HUES64 (cell line): ENCODE results near the gene TRPM8.

Experiments
- H3K27ac ChIP-seq: 2 replicates; pipeline ENCODE4 v1.7.0; 2013; ENCODE audit warnings: low read depth, low read length, inconsistent platforms
- H3K27me3 ChIP-seq: 2 replicates; pipeline ENCODE4 v1.6.1; 2013; ENCODE audit warnings: mild to moderate bottlenecking, low read length; ENCODE audit not compliant: insufficient read depth
- H3K36me3 ChIP-seq: 2 replicates; pipeline ENCODE4 v1.6.1; 2013; ENCODE audit warnings: mild to moderate bottlenecking, low read length; ENCODE audit not compliant: insufficient read depth
- H3K4me1 ChIP-seq: 2 replicates; pipeline ENCODE4 v1.6.1; 2013; ENCODE audit warnings: mild to moderate bottlenecking, low read length, moderate library complexity; ENCODE audit not compliant: insufficient read depth
- H3K4me3 ChIP-seq: 2 replicates; pipeline ENCODE4 v1.5.1; 2013; ENCODE audit warnings: mild to moderate bottlenecking, low read length, moderate library complexity
- H3K9ac ChIP-seq: 2 replicates; pipeline ENCODE4 v1.6.1; 2013; ENCODE audit warnings: mild to moderate bottlenecking, low read depth, low read length
- H3K9me3 ChIP-seq: 2 replicates; pipeline ENCODE4 v1.6.1; 2013; ENCODE audit warnings: low read depth, low read length; ENCODE audit not compliant: insufficient read depth
- WGBS: fragments of 150-250, 120-280 bp; methylation state at CpG from one replicate; pipeline ENCODE4 v1.1.7; 2013; ENCODE audit warnings: missing lambda C conversion rate; 5-methylcytosine and 5-hydroxymethylcytosine counted together

The TRPM8 gene

DNA sequence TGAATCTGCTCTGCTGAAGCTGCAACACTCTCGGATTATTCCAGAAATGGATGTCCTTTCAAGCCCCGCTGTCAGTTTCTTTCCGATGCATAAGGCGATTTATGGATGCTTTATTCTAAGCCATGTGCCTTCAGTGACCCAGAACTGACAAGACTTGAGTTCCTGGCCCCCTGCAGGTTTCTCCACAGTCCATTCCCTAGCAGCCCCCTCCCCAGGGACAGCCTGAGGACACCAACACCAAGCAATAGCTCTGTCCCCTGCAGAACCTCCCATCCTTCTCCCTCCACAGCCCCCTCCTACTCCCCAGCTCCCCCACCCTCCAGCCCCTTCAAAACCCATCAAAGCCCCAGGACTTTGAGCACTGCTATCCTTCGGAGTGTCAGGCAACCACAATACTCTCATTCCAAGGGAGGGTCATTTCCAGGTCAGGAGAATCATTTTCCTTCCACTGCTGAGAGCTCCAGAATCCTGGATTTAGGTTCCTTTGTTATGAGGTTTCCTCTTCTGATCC is 108.8 kb downstream of the TRPM8 start:
- Histone ChIP-seq H3K27ac (no peak overlapping the region), H3K9me3 (peaks cover 11% of the 10 kb centered on the region; the same call in 1 of the 2 replicates), H3K4me1 (no peaks in the 10 kb centered on the region), H3K4me3 (no peak overlapping the region), H3K9ac (no peak overlapping the region), H3K36me3 (no peaks in the 10 kb centered on the region), H3K27me3 (no peaks in the 10 kb centered on the region)
- WGBS: 85% methylated on average over 5 of the region's 5 CpGs

DNA sequence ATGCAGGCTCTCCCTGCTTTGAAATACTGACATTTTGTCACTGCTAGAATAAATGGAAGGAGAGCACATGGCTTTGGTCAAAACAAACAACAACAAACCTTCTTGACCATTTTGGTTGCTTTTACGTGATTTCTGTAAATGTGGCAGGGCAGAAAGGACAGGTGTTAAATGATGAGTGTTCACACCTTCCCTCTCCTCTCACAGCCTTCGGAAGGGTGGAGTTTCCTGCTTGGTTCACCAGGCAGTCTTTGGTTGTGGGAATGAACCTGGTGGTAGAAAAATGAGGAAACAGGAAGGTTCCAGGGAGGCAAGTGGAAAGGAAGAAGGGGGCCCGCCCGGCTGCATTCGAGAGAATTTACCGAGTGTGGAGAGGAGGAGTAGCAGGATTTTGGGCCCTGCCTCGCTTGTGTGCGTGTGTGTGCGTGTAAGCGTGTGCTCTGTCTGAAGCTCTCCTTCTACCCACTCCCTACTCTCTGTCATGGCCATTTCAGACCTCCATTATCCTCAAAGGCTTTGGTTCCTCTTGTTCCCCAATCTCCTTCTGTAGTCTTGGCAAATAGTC is 109.6 kb downstream of the TRPM8 start:
- 95% methylated on average over 9 of the region's 10 CpGs for WGBS
- no peak overlapping the region for H3K9ac ChIP-seq
- H3K36me3 ChIP-seq: no peaks in the 10 kb centered on the region
- no peaks in the 10 kb centered on the region for H3K4me1 ChIP-seq
- no peaks in the 10 kb centered on the region for H3K27me3 ChIP-seq
- no peak overlapping the region for H3K27ac ChIP-seq
- H3K9me3 ChIP-seq: peaks cover 11% of the 10 kb centered on the region; the same call in 1 of the 2 replicates
- H3K4me3 ChIP-seq: no peak overlapping the region

DNA sequence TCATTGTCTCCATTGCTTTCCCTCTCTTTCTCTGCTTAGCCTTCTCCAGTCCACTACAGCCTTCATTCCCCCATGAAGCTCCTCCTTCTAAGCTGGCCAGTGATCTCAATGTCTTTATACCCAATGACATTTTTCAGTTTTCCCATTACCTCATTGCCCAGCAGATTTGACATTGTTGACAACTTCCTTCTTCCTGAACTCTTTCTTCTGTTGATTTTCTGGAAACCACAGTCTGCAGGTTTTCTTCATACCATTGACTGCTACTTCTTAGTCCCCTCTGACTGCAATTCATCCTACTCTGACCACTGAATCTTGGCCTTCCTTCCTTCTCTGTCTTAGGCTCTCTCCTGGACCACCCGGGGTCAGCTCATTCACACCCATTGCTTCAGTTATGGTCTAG is 110.5 kb downstream of the TRPM8 start:
- H3K36me3 ChIP-seq: no peaks in the 10 kb centered on the region
- H3K9ac ChIP-seq: no peak overlapping the region
- H3K9me3 ChIP-seq: peaks cover 11% of the 10 kb centered on the region; the same call in 1 of the 2 replicates
- H3K27me3 ChIP-seq: no peaks in the 10 kb centered on the region
- no peak overlapping the region for H3K27ac ChIP-seq
- no peaks in the 10 kb centered on the region for H3K4me1 ChIP-seq
- H3K4me3 ChIP-seq: no peak overlapping the region
- WGBS: 96% methylated on average over 1 of the region's 1 CpG

DNA sequence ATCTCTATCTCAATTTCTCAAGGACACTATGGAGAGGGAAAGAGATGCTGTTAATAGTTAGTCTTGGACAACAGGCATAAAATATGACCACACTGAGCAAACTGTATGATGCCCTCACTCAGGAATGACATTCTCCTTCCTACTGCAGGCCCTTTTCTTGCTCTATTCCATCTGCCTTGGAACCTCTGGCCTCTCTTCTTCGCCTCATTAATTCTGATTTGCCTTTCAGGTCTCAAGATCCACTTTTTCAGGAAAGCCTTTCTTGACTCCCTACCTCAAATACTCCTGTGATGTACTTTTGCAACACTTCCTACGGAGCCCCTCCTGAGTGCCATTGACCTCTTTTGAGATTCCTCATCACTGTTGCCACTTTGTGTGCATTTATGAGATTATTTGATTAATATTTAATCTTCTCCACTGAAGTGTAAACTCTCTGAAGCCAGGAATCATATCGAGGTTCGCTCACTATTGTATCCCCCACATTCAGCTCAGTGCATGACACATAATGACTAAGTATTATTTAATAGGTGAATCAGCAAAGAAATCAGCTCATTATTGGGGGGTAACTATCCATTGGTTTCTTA is 112.1 kb downstream of the TRPM8 start:
- Histone ChIP-seq H3K4me3 (no peak overlapping the region), H3K4me1 (no peaks in the 10 kb centered on the region), H3K36me3 (no peaks in the 10 kb centered on the region), H3K27ac (no peak overlapping the region), H3K27me3 (no peaks in the 10 kb centered on the region), H3K9ac (no peak overlapping the region), H3K9me3 (peaks cover 4% of the 10 kb centered on the region; the same call in 1 of the 2 replicates)
- WGBS: 90% methylated on average over 2 of the region's 4 CpGs

DNA sequence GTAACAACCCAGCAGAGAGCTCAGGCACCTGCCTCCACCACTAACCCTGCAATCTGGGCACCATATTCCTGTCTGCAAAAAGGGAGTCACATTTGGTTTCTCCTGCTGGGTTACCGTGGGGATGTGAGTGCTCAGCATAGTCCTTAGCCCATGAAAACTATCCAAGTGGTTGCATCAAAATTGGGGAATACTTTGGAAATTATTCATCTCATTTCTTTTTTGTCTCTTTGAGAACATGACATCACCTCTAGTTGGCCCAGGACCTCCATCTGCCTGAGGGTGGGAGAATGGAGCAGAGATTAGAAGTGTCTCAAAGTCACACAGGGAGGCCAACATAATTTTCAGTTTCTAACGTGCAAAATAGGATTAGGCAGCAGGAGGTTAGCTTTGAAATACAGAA is 114.0 kb downstream of the TRPM8 start:
- Histone ChIP-seq H3K4me3 (no peak overlapping the region), H3K9me3 (no peaks in the 10 kb centered on the region), H3K27me3 (no peaks in the 10 kb centered on the region), H3K36me3 (no peaks in the 10 kb centered on the region), H3K27ac (no peak overlapping the region), H3K9ac (no peak overlapping the region), H3K4me1 (no peaks in the 10 kb centered on the region)
- 61% methylated on average over 2 of the region's 2 CpGs for whole genome bisulfite sequencing

DNA sequence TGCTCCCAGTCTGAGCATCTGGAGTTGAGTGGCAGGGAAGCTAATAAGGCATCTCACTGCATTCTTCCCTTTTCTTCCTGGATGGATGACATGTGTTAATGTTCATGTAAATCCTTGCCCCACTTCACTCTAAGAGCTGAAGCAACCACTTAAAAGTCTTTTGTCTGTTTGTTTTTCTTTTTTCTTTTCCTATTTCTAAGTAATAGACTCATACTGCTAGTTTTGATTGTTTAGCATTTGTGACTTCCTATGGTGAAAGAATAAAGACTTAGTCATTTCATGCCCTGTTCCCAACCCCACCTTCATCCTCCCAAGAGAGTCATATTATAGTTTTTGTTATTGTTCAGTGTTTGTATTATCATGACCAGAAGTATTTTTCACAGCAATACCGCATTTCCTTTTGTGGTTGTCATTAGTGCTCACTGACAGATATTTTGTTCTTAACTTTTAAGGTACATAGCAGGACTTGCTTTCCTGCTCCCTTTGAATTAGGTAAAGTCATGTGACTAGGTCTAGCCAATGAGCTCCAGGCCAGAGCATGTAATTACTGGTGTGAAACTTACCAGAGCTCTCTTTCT is 115.2 kb downstream of the TRPM8 start:
- Histone ChIP-seq H3K9ac (no peak overlapping the region), H3K27me3 (no peaks in the 10 kb centered on the region), H3K27ac (no peak overlapping the region), H3K4me3 (no peak overlapping the region), H3K36me3 (no peaks in the 10 kb centered on the region), H3K9me3 (peaks cover 5% of the 10 kb centered on the region; the same call in 1 of the 2 replicates), H3K4me1 (no peaks in the 10 kb centered on the region)
- WGBS: 80% methylated on average over 1 of the region's 1 CpG

DNA sequence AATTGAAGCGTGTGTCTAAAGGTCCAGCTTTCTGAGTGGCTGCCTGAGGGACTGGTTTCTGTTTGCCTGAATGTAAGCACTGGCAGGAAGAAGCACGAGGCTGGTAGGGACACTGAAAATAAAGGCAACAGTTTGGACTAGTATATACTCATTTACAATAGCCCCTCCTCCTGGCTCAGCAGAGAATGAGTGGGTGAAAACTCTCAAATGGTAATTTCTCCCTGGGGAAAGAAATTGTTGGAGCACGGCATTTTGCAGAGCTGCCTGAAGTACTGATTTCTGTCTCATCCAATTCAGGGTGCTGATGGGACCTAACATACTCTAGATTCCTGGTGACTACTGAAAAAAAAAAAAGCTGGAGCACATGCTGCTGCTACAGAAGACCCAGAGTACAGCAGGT is 116.0 kb downstream of the TRPM8 start:
- Histone ChIP-seq H3K36me3 (no peaks in the 10 kb centered on the region), H3K27ac (no peak overlapping the region), H3K9ac (no peak overlapping the region), H3K4me1 (no peaks in the 10 kb centered on the region), H3K9me3 (peaks cover 5% of the 10 kb centered on the region; the same call in 1 of the 2 replicates), H3K27me3 (no peaks in the 10 kb centered on the region), H3K4me3 (no peak overlapping the region)
- 81% methylated on average over 3 of the region's 3 CpGs for WGBS

DNA sequence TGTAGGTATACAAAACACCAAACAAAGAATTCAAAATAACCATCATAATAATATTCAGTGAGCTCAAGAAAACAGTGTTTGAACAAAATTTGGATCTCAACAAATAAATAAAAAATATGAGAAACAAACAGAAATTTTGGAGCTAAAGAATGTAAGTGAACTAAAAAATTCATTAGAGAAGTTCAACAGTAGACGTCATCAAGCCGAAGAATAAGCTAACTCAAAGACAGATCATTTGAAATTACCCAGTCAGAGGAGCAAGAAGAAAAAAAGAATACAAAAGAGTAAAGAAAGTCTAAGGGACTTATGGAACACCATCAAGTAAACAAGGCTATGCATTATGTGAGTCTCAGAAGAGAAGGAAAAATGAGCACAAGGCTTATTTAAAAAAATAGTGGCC is 116.7 kb downstream of the TRPM8 start:
- H3K27ac ChIP-seq: no peak overlapping the region

DNA sequence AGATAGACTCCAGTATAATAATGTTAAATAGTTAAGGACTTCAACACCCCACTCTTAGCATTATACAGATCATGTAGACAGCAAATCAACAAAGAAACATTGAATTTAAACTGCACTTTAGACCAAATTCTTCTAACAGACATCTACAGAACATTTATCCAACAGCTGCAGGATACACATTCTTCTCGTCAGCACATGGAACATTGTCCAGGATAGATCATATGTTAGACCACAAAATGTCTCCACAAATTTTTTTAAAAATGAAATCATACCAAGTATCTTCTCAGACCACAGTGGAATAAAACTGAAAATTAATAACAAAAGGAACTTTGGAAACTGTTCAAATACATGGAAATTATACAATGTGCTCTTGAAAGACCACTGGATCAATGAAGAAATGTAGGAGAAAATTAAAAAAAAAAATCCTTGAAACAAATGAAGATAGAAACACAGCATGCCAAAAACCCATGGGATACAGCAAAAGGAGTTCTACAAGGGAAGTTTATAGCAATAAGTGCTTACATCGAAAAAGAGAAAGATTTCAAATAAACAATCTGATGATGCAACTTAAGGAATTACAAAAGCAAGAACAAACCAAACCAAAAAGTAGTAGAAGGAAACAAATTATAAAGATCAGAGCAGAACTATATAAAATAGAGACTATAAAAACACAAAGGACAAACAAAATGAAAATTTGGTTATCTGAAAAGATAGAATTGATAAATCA is 121.1 kb downstream of the TRPM8 start:
- no peaks in the 10 kb centered on the region for H3K36me3 ChIP-seq
- no peak overlapping the region for H3K27ac ChIP-seq
- WGBS: 93% methylated on average over 1 of the region's 2 CpGs
- H3K4me3 ChIP-seq: no peak overlapping the region
- H3K9ac ChIP-seq: no peak overlapping the region
- peaks cover 5% of the 10 kb centered on the region; the same call in 1 of the 2 replicates for H3K9me3 ChIP-seq
- H3K27me3 ChIP-seq: peaks cover 3% of the 10 kb centered on the region; the same call in 1 of the 2 replicates
- H3K4me1 ChIP-seq: no peaks in the 10 kb centered on the region

More for the DNA sequence above, 116.7 kb downstream of the TRPM8 start:
- Histone ChIP-seq H3K9ac (no peak overlapping the region), H3K9me3 (peaks cover 5% of the 10 kb centered on the region; the same call in 1 of the 2 replicates), H3K4me1 (no peaks in the 10 kb centered on the region), H3K36me3 (no peaks in the 10 kb centered on the region), H3K4me3 (no peak overlapping the region), H3K27me3 (no peaks in the 10 kb centered on the region)
- WGBS: 100% methylated on average over 2 of the region's 2 CpGs

DNA sequence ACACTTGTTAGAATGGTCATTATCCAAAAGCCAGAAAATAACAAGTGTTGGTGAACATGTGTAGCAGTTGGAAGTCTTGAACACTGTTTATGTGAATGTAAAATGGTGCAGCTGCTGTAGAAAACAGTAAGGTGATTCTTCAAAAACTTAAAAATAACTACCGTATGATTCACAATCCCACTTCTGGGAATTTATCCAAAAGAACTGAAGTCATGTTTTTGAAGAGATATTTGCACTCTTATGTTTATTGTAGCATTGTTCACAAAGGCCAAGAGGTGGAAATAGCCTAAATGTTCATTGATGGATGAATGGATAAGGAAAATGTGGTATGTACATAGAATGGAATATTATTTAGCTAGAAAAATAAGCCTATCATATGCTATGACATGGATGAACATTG is 127.0 kb downstream of the TRPM8 start:
- no peak overlapping the region for H3K4me3 ChIP-seq
- H3K27ac ChIP-seq: no peak overlapping the region
- no peak overlapping the region for H3K9ac ChIP-seq
- WGBS: no CpG with 5 or more reads among the region's 1 CpG
- no peaks in the 10 kb centered on the region for H3K36me3 ChIP-seq
- no peaks in the 10 kb centered on the region for H3K9me3 ChIP-seq
- no peaks in the 10 kb centered on the region for H3K4me1 ChIP-seq
- peaks cover 3% of the 10 kb centered on the region; the same call in 1 of the 2 replicates for H3K27me3 ChIP-seq

DNA sequence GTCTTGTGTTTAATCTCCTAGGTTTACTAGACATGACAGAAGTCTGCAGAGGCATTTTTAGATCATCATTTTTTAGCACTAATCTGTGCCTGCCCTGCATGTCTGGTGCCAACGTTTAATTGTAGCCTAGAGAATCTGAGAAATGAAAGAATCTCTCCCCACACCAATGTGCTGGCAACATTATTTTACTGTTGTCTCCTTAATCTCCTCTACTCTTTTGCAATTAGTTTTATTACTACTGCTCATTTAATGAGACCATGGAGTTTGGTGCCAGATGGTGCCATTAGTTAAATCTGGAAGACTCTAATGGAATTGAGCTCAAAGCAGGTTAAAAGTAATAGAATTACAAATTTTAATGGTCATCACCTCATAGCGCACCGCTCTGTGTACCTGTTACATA is 129.3 kb downstream of the TRPM8 start:
- no peaks in the 10 kb centered on the region for H3K27me3 ChIP-seq
- WGBS: 93% methylated on average over 3 of the region's 3 CpGs

More for the DNA sequence above, 129.3 kb downstream of the TRPM8 start:
- no peaks in the 10 kb centered on the region for H3K4me1 ChIP-seq
- H3K27ac ChIP-seq: no peak overlapping the region
- no peaks in the 10 kb centered on the region for H3K36me3 ChIP-seq
- H3K9me3 ChIP-seq: no peaks in the 10 kb centered on the region
- H3K9ac ChIP-seq: no peak overlapping the region
- no peak overlapping the region for H3K4me3 ChIP-seq
